Nephron progenitor cell (in vitro differentiated cells): ENCODE data around the gene C2orf81.

Experiments
- DNase-seq: peaks from one replicate; pipeline ENCODE4 v3.0.0; 2021
- H3K27ac Mint-ChIP-seq: 2 replicates; pipeline ENCODE4 v1.8.0; 2021; ENCODE audit warnings: mild to moderate bottlenecking, moderate library complexity, mixed read lengths
- H3K27me3 Mint-ChIP-seq: 2 replicates; pipeline ENCODE4 v1.8.0; 2021; ENCODE audit warnings: mild to moderate bottlenecking, low read depth, mixed read lengths; ENCODE audit not compliant: poor library complexity
- H3K36me3 Mint-ChIP-seq: 2 replicates; pipeline ENCODE4 v1.8.0; 2021; ENCODE audit warnings: low read depth, mixed read lengths
- H3K4me1 Mint-ChIP-seq: 2 replicates; pipeline ENCODE4 v1.8.0; 2021; ENCODE audit warnings: mixed read lengths
- H3K4me3 Mint-ChIP-seq: 2 replicates; pipeline ENCODE4 v1.8.0; 2021; ENCODE audit warnings: mild to moderate bottlenecking, moderate library complexity, mixed read lengths
- H3K9me3 Mint-ChIP-seq: 2 replicates; pipeline ENCODE4 v1.8.0; 2021; ENCODE audit warnings: mild to moderate bottlenecking, moderate library complexity, mixed read lengths
- CTCF ChIP-seq: fragments of 200-600 bp; sonication (generic); IDR thresholded peaks from 2 replicates; pipeline ENCODE4 v1.5.0; 2021; ENCODE audit warnings: antibody characterized with exemption

C2orf81 gene

GRCh38 chr2:74373221-74373676 lies 48.2 kb downstream of the C2orf81 start:
- peak; percentile 40 for DNase-seq
- H3K9me3 Mint-ChIP-seq: no peaks in the 10 kb centered on the region
- TF ChIP-seq CTCF: no peak
- peaks cover 43% of the 10 kb centered on the region for H3K4me1 Mint-ChIP-seq
- peak overlapping the region; percentile 89 for H3K4me3 Mint-ChIP-seq
- H3K27ac Mint-ChIP-seq: no peak overlapping the region
- H3K36me3 Mint-ChIP-seq: peaks cover 48% of the 10 kb centered on the region
- H3K27me3 Mint-ChIP-seq: no peaks in the 10 kb centered on the region

GRCh38 chr2:74372674-74373073 lies 48.7 kb downstream of the C2orf81 start:
- Mint-ChIP-seq H3K27me3 (no peaks in the 10 kb centered on the region), H3K9me3 (no peaks in the 10 kb centered on the region), H3K36me3 (peaks cover 49% of the 10 kb centered on the region), H3K4me1 (peaks cover 43% of the 10 kb centered on the region), H3K27ac (peak overlapping the region; percentile 59), H3K4me3 (peak overlapping the region; percentile 89)
- TF ChIP-seq CTCF: no peak
- DNase-seq: no peak

GRCh38 chr2:74371421-74371820 lies 50.0 kb downstream of the C2orf81 start:
- no peaks in the 10 kb centered on the region for H3K9me3 Mint-ChIP-seq
- no peak for DNase-seq
- no peaks in the 10 kb centered on the region for H3K27me3 Mint-ChIP-seq
- H3K4me3 Mint-ChIP-seq: no peak overlapping the region
- TF ChIP-seq CTCF: no peak
- peaks cover 49% of the 10 kb centered on the region for H3K36me3 Mint-ChIP-seq
- no peak overlapping the region for H3K27ac Mint-ChIP-seq
- peaks cover 43% of the 10 kb centered on the region for H3K4me1 Mint-ChIP-seq

DNA sequence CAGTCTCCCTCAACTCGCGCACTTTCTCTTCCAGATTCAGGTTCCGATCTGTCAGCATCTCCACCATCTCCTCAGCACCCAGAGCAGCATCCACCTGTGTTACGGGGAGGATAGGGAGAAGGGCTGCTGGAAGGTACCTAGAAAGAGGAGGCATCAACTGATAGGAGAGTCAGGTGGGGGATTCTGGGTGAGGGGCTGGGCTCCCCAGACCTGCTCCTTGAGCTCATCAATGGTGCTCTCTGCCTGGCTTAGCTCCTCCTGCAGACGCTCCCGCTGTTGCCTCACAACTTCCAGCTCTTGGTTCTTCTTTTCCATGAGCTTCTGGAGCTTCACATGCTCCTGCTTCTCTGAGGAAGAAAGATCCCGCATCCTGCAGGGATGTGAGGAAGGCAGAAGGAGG lies 51.4 kb downstream of the C2orf81 start:
- no peak overlapping the region for H3K27ac Mint-ChIP-seq
- no peaks in the 10 kb centered on the region for H3K27me3 Mint-ChIP-seq
- DNase-seq: no peak
- no peaks in the 10 kb centered on the region for H3K9me3 Mint-ChIP-seq
- H3K36me3 Mint-ChIP-seq: peaks cover 63% of the 10 kb centered on the region
- no peak for TF ChIP-seq CTCF
- H3K4me1 Mint-ChIP-seq: peaks cover 44% of the 10 kb centered on the region
- H3K4me3 Mint-ChIP-seq: no peak overlapping the region

DNA sequence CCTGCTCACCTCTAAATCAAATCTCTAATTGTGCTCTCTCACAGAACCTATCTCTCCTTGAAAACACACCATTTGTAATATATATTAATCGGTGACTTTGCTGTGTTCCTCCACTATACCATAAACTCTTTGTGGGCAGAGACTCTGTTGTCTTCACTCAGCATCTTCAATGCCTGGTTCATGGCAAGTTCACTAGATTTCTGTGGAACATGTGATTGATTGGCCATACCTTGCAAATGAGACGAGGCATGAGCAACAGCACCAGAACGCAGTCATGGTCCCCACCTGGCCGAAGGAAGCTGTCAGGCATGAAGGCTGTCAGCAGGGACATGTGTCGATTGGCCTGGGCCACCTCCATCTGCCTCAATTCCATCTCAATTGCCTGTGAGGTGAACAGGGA lies 52.9 kb downstream of the C2orf81 start:
- no peaks in the 10 kb centered on the region for H3K27me3 Mint-ChIP-seq
- peaks cover 39% of the 10 kb centered on the region for H3K4me1 Mint-ChIP-seq
- no peak for TF ChIP-seq CTCF
- H3K36me3 Mint-ChIP-seq: peaks cover 73% of the 10 kb centered on the region
- H3K4me3 Mint-ChIP-seq: no peak overlapping the region
- DNase-seq: no peak
- no peaks in the 10 kb centered on the region for H3K9me3 Mint-ChIP-seq
- no peak overlapping the region for H3K27ac Mint-ChIP-seq

GRCh38 chr2:74367789-74368188 lies 53.6 kb downstream of the C2orf81 start:
- Mint-ChIP-seq H3K27ac (no peak overlapping the region), H3K36me3 (peaks cover 75% of the 10 kb centered on the region), H3K27me3 (no peaks in the 10 kb centered on the region), H3K4me3 (no peak overlapping the region), H3K9me3 (no peaks in the 10 kb centered on the region), H3K4me1 (peaks cover 32% of the 10 kb centered on the region)
- TF ChIP-seq CTCF: no peak
- no peak for DNase-seq
